ENCODE data around the gene GHSR.

Gene GHSR

DNA sequence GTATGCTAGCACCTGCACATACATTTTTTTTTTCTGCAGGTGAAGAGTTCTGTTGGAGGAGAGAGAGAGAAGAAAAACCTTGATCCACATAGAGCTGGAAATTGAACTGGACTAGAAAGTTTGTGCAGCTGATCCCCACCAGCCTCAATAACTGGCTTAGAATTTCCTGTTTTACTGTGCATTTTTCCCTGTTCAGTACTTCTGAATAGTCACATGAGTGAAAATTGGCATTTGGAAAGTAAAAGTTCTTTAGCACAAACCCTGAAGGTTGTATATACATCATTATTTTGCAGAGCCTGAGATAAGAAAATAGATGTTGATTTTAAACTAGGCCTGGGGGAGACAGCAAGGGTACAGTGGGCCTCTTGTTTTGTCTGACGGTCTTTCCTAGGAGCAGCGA, 42.3 kb downstream of the GHSR start:
- no peaks in the 10 kb centered on the region for H3K9me3 ChIP-seq
- in situ Hi-C loops (cut with MboI; ENCODE audit: low sequenced_read_pairs) = no loop called here
- H3K36me3 ChIP-seq (replicated peaks) = no peaks in the 10 kb centered on the region
- no peaks in the 10 kb centered on the region for H3K27me3 ChIP-seq (ENCODE audit: low read depth)
- no peak overlapping the region for H3K4me3 ChIP-seq
- no peak for DNase-seq (ENCODE audit: low spot score in 2 of 2)
- no peaks in the 10 kb centered on the region for H3K4me1 ChIP-seq

DNA sequence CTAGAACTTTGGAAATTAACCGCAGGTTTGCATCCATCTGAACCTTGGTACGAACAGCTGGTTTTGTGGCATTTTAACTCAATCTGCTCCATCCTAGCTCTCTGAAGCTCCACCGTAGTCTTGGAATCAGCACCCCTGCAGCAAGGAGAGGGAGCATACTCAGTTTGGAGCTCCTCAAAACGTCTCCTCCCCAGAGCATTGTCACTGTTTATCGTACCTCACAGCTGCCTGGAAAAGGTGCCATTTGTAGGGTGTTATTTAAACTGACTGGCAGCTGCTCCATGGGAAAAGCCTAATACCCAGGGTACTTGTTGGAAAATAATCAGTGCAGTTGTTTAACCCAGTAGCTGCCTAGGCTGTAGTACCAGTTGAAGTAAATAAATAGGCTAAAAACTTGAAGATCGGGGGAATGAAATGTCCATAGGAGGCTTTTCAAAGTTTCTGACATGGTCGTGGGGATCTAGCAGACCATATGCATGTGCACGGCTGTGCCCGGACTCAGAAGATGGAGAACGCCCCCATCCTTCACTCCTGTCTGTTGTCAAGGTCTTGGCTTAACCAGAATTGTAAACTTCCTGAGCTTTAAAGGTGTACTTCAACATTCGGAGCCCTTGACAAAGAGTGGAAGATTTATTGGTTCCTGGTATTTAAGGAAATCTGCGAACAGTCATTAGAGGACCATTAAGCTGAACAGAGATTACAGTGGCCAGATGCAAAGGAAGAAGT, 43.9 kb downstream of the GHSR start:
- no peak for DNase-seq (ENCODE audit: low spot score in 2 of 2)
- H3K36me3 ChIP-seq (replicated peaks) = no peaks in the 10 kb centered on the region
- H3K9me3 ChIP-seq = no peaks in the 10 kb centered on the region
- no peaks in the 10 kb centered on the region for H3K27me3 ChIP-seq (ENCODE audit: low read depth)
- in situ Hi-C loops (cut with MboI; ENCODE audit: low sequenced_read_pairs) = no loop called here
- H3K4me3 ChIP-seq = no peak overlapping the region
- H3K4me1 ChIP-seq = no peaks in the 10 kb centered on the region

DNA sequence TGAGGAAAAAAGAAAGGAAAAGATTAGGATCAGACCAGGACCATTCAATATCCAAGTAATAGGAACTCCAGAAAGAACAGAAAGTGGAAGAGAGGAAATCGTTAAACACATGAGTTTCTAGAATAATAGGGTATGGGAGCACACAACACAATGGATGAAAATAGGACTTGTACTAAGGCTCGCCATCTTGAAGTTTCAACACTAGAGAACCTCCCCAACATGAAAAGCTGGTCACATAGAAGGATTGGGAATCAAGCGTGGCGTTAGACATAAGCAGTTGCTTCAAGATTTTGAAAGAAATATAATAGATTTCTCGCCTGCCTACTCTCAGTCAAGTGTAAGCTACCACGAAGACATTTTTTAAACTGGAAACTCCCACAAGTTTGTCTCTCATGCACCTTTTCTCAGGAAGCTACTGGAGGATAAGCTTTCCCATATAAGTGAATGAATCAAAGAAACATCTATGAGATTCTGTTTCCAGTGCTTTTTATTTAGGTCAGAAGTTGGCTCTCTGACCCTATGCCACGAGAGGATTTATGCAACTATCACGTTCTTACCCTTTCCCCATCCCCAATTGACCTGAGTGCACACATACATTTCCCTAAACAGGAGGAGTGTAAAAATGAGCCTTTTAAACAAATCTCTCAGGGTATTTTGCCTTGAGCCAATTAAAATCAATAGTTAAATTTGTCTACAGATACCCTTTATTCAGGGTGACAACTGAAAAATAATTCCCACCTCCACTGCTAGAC, 45.2 kb downstream of the GHSR start:
- in situ Hi-C loops (cut with MboI; ENCODE audit: low sequenced_read_pairs) = no loop called here
- no peaks in the 10 kb centered on the region for H3K36me3 ChIP-seq (replicated peaks)

DNA sequence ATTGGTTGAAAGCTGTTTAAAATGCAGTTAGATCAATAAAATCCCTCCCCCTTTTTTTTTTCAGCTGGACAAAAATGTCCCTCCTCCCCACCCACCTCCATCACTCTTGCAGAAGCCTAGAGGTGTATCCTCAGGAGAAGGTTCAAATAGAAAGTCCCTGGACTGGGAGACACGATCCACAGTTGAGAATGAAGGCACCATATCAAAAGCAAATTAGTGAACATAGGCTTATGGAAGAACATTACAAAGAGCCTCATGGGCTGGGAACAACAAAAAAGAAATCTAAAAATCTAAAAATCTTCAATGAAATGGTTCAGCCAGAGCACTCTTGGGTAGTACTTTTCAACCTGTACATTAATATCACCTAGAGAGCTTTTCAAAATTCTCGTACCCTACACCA, 46.2 kb downstream of the GHSR start:
- Histone ChIP-seq H3K27me3 (ENCODE audit: low read depth) (no peaks in the 10 kb centered on the region), H3K36me3 (replicated peaks) (no peaks in the 10 kb centered on the region), H3K9me3 (no peaks in the 10 kb centered on the region), H3K4me3 (no peak overlapping the region), H3K4me1 (no peaks in the 10 kb centered on the region)
- no peak for DNase-seq (ENCODE audit: low spot score in 2 of 2)
- in situ Hi-C loops (cut with MboI; ENCODE audit: low sequenced_read_pairs) = no loop called here

More for the DNA sequence above, 45.2 kb downstream of the GHSR start:
- Histone ChIP-seq H3K9me3 (no peaks in the 10 kb centered on the region), H3K27me3 (ENCODE audit: low read depth) (no peaks in the 10 kb centered on the region), H3K4me1 (no peaks in the 10 kb centered on the region), H3K4me3 (no peak overlapping the region)
- DNase-seq (ENCODE audit: low spot score in 2 of 2) = no peak

DNA sequence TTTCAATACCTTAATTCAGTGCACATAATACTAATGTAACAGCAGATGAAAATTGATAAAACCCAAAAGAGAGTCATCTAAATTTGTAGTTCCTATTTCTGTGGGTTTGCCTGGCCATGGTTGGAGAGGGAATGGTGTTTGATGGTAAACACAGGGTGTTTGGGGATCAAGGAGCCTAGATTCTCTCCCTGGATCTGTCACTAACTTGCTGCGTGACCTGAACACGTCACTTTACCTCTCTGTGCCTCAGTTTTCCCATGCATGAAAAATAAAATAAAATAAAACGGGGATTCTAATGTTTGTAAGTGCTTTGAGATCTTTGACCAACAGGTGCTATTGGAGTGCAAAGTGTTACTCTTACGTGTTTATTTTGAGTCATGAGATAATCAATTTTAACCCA, 49.8 kb downstream of the GHSR start:
- DNase-seq (ENCODE audit: low spot score in 2 of 2) = no peak
- Histone ChIP-seq H3K4me1 (no peaks in the 10 kb centered on the region), H3K27me3 (ENCODE audit: low read depth) (no peaks in the 10 kb centered on the region), H3K9me3 (no peaks in the 10 kb centered on the region), H3K36me3 (replicated peaks) (no peaks in the 10 kb centered on the region), H3K4me3 (no peak overlapping the region)
- in situ Hi-C loops (cut with MboI; ENCODE audit: low sequenced_read_pairs) = no loop called here

DNA sequence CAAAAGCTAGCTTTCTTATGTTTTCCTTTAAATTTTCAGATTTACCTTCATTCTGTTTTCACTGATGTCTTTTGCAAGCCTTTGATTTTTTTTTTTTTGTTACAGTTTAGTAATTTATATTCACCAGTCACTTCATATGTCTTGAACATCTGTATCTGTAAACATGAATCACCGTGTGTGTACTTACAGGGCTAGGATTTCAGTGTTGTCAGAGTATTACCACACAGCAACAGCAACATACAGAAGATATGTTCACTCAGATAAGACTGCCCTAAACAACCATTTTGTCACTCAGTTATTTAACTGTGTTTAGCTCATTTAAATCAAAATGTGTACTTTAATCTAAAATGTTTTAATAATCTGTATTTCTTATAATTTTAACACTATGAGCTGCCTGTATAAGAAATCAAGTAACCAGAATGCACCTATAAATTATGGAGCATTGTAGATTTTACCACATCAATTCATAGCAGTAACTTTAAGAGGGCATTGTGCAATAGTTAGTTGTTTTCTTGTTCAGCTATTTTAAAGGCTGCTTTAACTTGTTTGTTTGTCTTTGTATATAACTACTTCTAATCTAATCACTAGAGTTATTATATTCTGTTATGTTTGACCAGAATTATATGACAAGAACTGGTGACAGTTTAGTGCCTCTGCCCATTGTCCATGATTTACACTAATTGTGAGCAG, 50.4 kb downstream of the GHSR start:
- H3K36me3 ChIP-seq (replicated peaks) = no peaks in the 10 kb centered on the region
- no peaks in the 10 kb centered on the region for H3K4me1 ChIP-seq
- DNase-seq (ENCODE audit: low spot score in 2 of 2) = no peak
- in situ Hi-C loops (cut with MboI; ENCODE audit: low sequenced_read_pairs) = no loop called here
- H3K9me3 ChIP-seq = no peaks in the 10 kb centered on the region
- H3K27me3 ChIP-seq (ENCODE audit: low read depth) = no peaks in the 10 kb centered on the region
- H3K4me3 ChIP-seq = no peak overlapping the region

DNA sequence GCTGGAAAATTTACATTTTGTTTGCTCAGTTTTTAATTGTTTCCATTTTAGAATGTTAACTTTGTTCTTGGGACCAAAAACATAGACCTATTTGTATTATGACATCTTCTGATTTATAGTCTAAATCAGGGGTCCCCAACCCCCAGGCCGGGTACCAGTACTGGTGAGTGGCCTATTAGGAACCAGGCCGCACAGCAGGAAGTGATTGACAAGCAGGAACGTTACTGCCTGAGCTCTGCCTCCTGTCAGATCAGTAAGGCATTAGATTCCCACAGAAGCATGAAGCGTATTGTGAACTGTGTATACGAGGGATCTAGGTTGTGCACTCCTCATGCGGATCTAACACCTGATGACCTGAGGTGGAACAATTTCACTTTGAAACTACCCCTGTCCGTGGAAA, 51.9 kb downstream of the GHSR start:
- H3K9me3 ChIP-seq = no peaks in the 10 kb centered on the region
- in situ Hi-C loops (cut with MboI; ENCODE audit: low sequenced_read_pairs) = no loop called here
- H3K4me3 ChIP-seq = no peak overlapping the region
- H3K27me3 ChIP-seq (ENCODE audit: low read depth) = no peaks in the 10 kb centered on the region
- peaks cover 10% of the 10 kb centered on the region for H3K4me1 ChIP-seq
- DNase-seq (ENCODE audit: low spot score in 2 of 2) = no peak
- H3K36me3 ChIP-seq (replicated peaks) = no peaks in the 10 kb centered on the region

DNA sequence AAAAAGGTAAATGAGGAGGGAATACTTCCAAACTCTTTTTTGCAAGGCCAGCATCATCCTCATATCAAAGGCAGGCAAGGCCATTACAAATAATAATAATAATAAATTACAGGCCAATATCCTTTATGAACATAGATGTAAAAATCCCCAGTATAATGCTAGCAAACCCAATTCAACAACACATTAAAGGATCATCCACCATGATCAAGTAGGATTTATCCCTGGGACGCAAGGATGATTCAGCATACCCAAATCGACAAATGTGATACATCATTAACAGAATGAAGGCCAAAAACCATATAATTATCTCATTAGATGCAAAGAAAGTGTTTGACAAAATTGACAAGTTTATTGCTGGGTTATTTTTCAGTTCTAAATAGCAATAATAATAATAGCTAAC, 53.6 kb downstream of the GHSR start:
- H3K27me3 ChIP-seq (ENCODE audit: low read depth) = no peaks in the 10 kb centered on the region
- H3K4me3 ChIP-seq = no peak overlapping the region
- DNase-seq (ENCODE audit: low spot score in 2 of 2) = no peak
- H3K36me3 ChIP-seq (replicated peaks) = no peaks in the 10 kb centered on the region
- in situ Hi-C loops (cut with MboI; ENCODE audit: low sequenced_read_pairs) = no loop called here
- H3K9me3 ChIP-seq = no peaks in the 10 kb centered on the region
- peaks cover 11% of the 10 kb centered on the region for H3K4me1 ChIP-seq
